Endometrial microvascular endothelial cells (primary cell): Measurements from ENCODE around the gene CCDC38. TPM values are rescaled to one million over a fixed set of nuclear protein-coding genes. Genes with fewer than 3 reads are reported as not detected.
"Not testable (repeated sequence)": the region's sequence is repeated elsewhere in the genome, so short reads cannot be mapped to it uniquely, and the experiment has no call there.

Experiments
- in situ Hi-C: cut with HindIII; loops from 2 replicates; pipeline ENCODE4 v1.10.0; 2017; ENCODE audit warnings: low sequenced_read_pairs, low pct_unique_long_range_greater_than_20kb; ENCODE audit errors: inconsistent ontology term
- total RNA-seq: library from RNA; depleted of rRNA; stranded (reverse); fragments of >200 nt; gene quantifications from one replicate; pipeline ENCODE4 v1.2.3, GENCODE V29; 2015; ENCODE audit errors: inconsistent ontology term

CCDC38 gene
- total RNA-seq, 1 donor from 2014 or later, result not detected

DNA sequence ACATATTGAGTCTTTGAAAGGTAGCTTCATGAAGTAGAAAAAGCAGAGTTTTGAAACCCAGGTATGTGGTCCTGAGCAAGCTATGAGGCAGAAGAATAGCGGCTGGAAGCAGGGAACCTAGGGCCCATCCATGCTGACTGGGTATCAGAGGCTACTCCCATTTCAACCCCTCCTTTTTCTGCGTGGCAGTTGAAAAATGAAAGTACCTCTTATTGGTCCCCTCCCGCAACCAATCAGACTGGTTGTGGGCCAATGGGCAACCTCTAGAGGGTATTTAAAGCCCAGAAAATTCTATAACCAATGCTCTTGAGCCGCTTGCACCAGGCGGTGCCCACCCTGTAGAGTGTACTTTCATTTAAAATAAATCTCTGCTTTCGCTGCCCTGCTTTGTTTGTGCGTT lies 85.3 kb downstream of the CCDC38 start:
- in situ Hi-C loops, result no loop called here

DNA sequence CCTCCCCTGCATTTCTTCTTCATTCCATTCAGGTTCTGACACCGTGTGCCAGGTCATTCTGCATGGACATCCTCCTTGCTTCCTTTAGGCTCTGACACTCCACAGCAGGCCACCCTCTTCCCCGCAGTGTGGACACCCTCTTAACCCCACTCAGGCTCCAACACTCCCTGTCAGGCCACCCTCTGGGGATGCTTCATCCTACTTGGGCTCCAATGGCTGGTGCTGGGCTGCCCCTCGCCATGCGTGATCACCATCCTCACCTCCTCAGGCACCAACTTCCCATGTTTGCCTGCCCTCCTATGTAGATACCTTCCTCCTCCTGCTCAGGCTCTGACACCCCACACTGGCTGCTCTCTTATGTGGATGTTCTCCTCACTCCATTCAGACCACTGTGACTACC lies 90.3 kb downstream of the CCDC38 start:
- in situ Hi-C loops, result no loop called here

DNA sequence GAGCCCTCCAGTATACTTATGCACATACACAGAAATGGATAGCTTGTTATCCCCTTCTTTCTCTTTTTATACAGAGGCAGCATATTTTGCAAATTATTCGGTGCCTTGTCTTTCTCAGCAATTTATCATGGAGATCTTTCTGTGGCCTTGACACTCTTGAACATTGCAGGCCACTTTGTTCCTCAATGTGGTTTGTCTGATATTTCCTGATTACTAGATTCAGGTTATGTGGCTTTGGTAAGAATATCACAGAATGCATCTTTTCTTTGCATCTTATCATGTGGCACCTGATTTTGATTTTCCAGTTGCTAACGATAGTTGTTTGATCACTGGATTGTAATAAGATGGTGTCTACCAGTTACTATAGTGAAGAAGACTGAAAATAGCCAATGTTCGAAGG lies 90.8 kb downstream of the CCDC38 start:
- in situ Hi-C loops, result no loop called here

DNA sequence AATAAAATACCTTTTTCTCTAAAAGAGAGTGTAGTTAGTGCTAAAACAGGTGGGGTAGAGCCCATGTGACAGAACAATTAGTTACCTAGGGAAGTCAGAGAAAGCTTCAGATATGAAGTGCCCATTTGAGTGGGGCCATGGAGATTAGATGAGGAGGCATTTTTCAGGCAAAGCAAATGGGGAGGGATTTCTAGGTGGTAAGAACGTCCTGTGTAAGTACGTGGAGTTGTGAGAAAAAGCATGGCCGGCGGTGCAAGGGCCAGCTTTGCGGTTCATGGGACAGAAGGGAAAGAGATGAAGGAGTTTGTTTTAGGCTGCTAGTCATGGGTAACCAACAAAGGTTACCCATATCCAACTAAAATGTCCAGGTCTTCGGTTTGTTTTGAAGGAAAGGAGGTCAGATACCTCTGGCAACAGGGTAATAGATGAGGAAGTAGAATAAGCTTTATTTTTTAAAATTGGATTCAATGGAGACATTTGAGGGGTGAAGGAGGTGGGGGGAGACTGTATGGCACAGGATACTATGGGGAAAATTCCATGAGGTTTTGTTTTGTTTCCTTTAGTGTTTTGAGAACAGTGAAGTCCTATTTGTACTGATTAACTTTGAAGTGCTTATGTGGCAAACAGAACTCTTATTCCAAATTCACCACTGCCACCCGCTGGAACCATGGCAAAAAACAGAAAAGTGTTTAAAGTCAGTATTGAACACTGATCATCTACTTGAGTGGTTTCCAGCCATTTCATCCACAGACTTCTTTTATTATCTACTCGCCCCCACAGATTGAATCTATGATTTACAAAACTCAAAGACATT lies 93.6 kb downstream of the CCDC38 start:
- in situ Hi-C loops, result no loop called here

DNA sequence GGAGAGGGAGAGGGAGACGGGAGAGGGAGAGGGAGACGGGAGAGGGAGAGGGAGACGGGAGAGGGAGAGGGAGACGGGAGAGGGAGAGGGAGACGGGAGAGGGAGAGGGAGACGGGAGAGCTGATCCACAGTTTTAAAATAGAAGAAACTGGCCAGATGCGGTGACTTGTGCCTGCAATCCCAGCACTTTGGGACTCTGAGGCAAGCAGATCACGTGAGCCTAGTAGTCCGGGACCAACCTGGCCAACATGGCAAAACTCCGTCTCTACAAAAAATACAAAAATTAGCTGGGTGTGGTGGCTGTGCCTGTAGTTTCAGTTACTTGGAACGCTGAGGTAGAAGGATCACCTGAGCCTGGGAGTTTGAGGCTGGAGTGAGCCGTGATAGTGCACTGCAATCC lies 100.0 kb downstream of the CCDC38 start:
- in situ Hi-C loops, result not testable (repeated sequence)

DNA sequence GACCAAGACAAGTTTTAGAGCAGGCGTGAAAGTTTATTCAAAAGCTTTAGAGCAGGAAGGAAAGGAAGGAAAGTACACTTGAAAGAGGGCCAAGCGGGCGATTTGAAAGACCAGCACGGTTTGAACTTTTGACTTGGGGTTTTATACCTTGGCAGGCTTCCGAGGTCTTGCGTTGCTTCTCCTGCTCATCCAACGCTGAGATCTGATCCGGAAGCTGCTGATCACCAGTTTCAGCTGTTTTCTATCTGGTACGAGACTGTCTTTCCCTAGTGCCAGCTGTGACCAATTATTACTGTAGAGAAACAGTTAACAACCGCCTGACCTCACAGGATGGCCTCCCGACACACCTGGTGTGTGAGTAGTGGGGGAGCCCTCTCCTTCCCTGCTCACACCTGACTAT lies 104.3 kb downstream of the CCDC38 start:
- in situ Hi-C loops, result no loop called here

DNA sequence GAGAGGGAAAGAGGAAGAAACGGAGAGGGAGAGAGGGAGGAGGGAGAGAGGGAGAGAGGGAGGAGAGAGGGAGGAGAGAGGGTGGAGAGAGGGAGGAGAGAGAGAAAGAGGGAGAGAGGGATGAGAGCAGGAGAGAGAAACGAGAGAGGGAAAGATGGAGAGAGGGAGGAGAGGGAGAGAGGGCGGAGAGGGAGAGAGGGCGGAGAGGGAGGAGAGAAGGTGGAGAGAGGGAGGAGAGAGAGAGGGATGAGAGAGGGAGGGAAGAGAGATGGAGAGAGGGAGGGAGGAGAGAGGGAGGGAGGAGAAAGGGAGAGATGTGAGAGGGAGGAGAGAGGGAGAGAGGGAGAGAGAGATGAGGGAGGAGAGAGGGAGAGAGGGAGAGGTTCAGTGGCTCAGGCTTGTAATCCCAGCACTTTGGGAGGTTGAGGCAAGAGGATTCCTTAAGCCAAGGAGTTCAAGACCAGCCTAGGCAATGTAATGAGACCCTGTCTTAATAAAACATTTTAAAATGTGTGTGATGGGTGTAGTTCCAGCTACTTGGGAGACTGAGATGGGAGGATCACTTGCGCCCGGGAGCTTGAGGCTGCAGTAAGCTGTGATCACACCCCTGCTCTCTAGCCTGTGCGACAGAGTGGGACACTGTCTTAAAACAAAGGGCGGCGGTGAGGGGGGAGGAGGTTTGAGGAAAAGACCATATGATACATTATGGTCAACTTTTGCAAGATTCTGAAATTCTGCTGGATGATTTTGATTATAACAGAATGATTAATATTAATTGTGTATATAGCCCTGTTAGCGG lies 105.0 kb downstream of the CCDC38 start:
- in situ Hi-C loops, result no loop called here

DNA sequence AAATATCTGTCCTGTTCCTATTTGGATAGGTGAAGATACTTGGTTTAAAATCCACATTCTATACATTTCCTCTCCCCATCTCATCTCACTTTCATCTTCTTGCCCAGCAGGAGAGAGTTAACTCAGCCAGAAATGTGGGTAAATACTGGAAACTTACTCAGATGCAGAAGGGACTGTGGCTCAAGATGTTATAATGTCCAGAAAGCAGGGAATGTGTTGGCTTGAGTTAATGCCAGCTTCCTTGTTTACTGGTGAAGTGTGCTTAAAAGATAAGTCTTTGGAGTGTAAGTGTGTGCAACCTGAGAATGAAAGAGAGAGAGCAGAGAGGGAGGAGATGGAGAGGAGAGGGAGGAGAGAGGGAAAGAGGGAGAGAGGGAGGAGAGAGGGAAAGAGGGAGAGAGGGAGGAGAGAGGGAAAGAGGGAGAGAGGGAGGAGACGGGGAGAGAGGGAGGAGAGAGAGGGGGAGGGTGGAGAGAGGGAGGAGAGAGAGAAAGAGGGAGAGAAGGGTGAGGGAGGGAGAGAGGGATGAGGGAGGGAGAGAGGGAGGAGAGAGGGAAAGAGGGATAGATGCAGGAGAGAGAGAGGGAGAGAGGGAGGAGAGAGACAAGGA lies 105.7 kb downstream of the CCDC38 start:
- in situ Hi-C loops, result no loop called here

DNA sequence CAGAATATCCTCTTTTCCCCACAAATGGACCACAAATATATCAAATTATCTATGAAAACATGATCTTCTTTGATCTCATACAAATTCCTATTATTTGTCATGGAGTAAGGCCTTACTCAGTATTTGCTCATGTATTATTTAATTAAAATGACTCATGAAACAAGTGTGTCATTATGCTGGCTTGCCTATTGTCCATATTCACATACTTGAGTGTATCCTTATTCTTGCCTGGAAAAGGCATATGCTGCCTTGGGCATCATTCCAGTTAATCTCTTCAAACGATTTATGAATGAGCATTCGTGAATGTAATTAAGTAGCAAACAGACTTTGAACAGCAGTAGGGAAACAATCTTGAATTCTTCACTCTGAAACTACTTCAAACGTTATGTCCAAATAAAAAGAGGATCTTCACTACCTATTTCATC lies 106.2 kb downstream of the CCDC38 start:
- in situ Hi-C loops, result no loop called here

DNA sequence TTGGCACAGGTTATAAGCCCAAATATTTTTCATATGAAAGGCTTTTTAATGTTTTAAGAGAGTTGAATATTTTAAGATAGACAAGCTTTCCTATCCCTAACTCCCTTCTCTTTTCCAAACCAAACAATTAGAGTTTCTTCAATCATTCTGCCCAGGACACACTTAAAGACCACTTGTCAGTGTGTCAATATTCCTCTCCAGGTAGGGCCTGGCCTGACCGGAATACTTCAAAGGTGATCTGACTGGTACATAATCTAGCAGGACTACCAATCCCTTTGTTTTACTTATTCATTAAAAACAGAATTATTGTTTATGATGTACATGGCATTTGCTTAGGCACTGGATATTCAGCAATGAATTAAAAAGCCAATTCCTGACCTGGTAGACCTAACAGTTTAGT lies 107.8 kb downstream of the CCDC38 start:
- in situ Hi-C loops, result no loop called here

DNA sequence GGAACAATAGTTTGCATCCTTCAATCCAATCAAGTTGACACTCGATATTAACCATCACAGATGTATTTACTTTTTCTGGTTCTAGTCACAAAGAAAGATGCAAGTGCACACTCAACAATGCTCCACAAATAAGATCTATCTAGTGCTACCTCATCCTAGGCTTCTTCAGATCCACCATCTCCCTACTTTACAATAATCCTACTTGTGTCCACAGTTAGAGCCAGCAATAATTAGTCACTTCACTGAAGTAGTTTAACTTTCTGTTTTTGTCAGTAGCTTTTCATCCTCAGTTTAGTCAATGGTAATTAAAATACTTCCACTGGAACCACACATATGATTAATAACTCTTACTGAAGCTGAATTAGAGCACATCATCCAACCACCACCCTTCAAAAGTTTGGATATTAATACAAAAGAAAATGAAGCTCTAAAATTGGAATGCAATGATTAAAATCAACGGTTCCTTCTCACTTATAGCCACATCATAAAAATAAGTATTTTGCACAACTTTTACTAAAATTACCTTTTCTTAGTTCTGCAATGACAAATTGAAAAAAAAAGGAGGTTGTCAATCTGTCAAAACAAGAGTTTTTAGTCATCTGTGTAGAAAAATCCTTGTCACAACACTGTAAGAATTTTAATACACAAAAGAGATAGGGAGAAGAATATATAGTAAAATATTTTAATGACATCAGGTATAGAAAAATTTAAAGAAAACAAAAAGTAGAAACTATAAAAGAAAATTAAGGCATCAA lies 111.9 kb downstream of the CCDC38 start:
- in situ Hi-C loops, result no loop called here

DNA sequence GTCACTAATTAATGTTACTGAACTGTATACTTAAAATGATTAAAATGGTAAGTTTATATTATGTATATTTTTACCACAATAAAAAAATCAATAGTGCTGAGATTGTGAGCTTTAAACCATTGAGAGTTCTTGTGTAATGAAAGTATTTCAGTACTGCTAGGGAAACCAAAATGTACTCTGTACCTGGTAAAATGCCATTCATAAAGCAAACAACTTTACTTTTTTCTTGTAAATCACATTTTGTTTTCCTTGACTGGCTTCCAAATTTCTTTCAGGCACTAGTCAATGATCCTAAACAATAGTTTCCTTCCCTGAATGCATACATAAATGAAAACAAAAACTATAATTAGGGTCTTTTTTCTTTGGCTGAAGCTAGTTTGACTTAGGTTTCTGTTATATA lies 113.0 kb downstream of the CCDC38 start:
- in situ Hi-C loops, result no loop called here

DNA sequence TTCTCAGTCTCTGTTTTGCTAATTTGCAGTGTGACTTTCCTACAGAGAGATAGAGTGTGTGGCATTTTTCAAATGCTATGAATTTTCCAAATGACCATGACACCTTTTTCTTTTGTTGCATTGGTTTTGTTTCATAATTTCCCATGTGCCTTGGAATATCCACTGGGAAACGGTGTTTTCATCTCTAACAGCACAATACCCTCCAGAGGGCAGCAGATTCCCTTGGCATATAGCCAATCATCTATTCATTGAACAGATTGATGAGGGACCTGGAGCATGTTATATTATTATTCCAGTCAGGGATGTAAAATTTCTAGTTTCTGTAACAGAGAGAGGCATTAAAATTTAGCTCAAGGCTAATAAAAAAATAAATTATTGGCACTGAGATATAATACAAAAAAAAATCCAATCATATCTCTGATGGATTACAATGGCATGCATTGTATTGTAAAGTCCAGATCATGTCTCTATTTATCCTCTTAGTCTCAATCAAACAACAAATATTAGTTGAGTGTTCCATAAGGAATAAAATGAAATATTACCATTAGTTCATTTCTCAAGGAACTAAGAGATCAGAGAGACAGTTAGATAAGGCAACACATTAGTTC lies 122.2 kb downstream of the CCDC38 start:
- in situ Hi-C loops, result no loop called here

Other genes starting within 250 kb of the CCDC38 start
- 119 TPM for gene NTN4, start 151.8 kb downstream of the CCDC38 start, total RNA-seq
- gene SNRPF, start 83.7 kb downstream of the CCDC38 start, total RNA-seq, result 20.9 TPM
- not detected for gene AMDHD1, start 717 bp upstream of the CCDC38 start, total RNA-seq
- 0.09 TPM for gene HAL, start 53.7 kb upstream of the CCDC38 start, total RNA-seq
- 76.6 TPM for gene LTA4H, start 93.0 kb upstream of the CCDC38 start, total RNA-seq